ENCODE data around the gene GFI1B. TPM values are rescaled to one million over a fixed set of nuclear protein-coding genes. Genes with fewer than 3 reads are reported as not detected.

The GFI1B gene
- total RNA-seq (ENCODE audit: unreplicated experiment) = not detected
- long read RNA-seq = 0 reads

GRCh38 chr9:132978451-132979131, at the start of gene GFI1B:
GFI1B (plus strand) TSS chr9:132978694; CDS start chr9:132986679, 7,985 bp downstream.
- Mint-ChIP-seq H3K4me1 (ENCODE audit: low read depth, unreplicated experiment) (no peaks in the 10 kb centered on the region), H3K9me3 (ENCODE audit: unreplicated experiment) (no peaks in the 10 kb centered on the region), H3K27ac (ENCODE audit: unreplicated experiment) (no peak within 1 kb of the TSS), H3K4me3 (ENCODE audit: unreplicated experiment) (no peak within 1 kb of the TSS), H3K36me3 (ENCODE audit: unreplicated experiment) (no peaks in the 10 kb centered on the region), H3K27me3 (ENCODE audit: unreplicated experiment) (peaks cover 16% of the 10 kb centered on the region)
- no peak for DNase-seq
- TF ChIP-seq, protein P1, sequence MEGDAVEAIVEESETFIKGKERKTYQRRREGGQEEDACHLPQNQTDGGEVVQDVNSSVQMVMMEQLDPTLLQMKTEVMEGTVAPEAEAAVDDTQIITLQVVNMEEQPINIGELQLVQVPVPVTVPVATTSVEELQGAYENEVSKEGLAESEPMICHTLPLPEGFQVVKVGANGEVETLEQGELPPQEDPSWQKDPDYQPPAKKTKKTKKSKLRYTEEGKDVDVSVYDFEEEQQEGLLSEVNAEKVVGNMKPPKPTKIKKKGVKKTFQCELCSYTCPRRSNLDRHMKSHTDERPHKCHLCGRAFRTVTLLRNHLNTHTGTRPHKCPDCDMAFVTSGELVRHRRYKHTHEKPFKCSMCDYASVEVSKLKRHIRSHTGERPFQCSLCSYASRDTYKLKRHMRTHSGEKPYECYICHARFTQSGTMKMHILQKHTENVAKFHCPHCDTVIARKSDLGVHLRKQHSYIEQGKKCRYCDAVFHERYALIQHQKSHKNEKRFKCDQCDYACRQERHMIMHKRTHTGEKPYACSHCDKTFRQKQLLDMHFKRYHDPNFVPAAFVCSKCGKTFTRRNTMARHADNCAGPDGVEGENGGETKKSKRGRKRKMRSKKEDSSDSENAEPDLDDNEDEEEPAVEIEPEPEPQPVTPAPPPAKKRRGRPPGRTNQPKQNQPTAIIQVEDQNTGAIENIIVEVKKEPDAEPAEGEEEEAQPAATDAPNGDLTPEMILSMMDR (IDR thresholded peaks at IDR 0.05; ENCODE audit: partially characterized antibody, unreplicated experiment) = no peak

DNA sequence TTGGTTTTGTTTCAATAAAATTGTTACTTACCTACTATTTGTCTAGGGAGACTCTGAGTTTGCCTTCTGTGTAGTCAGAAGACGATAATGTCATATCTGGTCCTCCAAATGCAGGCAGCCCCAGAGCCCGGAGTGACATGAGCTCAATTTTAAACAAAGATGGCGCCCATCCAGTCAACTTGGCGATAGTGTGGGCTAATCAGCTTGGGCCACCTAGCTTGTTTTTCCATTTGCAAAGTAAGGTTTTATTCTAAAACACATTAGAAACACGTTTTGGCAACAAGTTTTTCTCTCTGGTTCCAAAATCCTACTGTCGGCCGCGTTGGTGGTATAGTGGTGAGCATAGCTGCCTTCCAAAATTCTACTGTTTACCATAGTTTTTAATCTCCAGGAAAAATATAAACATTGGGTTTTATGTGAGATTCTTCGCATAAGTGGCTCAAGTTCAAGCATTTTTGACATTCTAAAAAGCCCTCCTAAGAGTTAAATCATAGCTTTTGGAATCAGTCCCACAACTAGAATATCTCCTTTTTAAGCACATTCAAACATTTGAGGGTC, 47.2 kb upstream of the GFI1B start:
- Mint-ChIP-seq H3K4me1 (ENCODE audit: low read depth, unreplicated experiment) (peaks cover 5% of the 10 kb centered on the region), H3K27me3 (ENCODE audit: unreplicated experiment) (peaks cover 5% of the 10 kb centered on the region), H3K4me3 (ENCODE audit: unreplicated experiment) (no peak overlapping the region), H3K9me3 (ENCODE audit: unreplicated experiment) (no peaks in the 10 kb centered on the region), H3K27ac (ENCODE audit: unreplicated experiment) (no peak overlapping the region), H3K36me3 (ENCODE audit: unreplicated experiment) (no peaks in the 10 kb centered on the region)
- DNase-seq = no peak
- TF ChIP-seq, protein P1 (IDR thresholded peaks at IDR 0.05; ENCODE audit: partially characterized antibody, unreplicated experiment) = no peak

GRCh38 chr9:132935026-132935425, 43.5 kb upstream of the GFI1B start:
- Mint-ChIP-seq H3K27ac (ENCODE audit: unreplicated experiment) (no peak overlapping the region), H3K4me1 (ENCODE audit: low read depth, unreplicated experiment) (peaks cover 10% of the 10 kb centered on the region), H3K9me3 (ENCODE audit: unreplicated experiment) (no peaks in the 10 kb centered on the region), H3K4me3 (ENCODE audit: unreplicated experiment) (no peak overlapping the region), H3K27me3 (ENCODE audit: unreplicated experiment) (peaks cover 2% of the 10 kb centered on the region), H3K36me3 (ENCODE audit: unreplicated experiment) (no peaks in the 10 kb centered on the region)
- TF ChIP-seq, protein P1 (IDR thresholded peaks at IDR 0.05; ENCODE audit: partially characterized antibody, unreplicated experiment) = no peak
- no peak for DNase-seq

- Mint-ChIP-seq H3K4me3 (ENCODE audit: unreplicated experiment) (no peak overlapping the region), H3K27me3 (ENCODE audit: unreplicated experiment) (peaks cover 2% of the 10 kb centered on the region), H3K9me3 (ENCODE audit: unreplicated experiment) (no peaks in the 10 kb centered on the region), H3K36me3 (ENCODE audit: unreplicated experiment) (no peaks in the 10 kb centered on the region), H3K27ac (ENCODE audit: unreplicated experiment) (no peak overlapping the region), H3K4me1 (ENCODE audit: low read depth, unreplicated experiment) (peaks cover 10% of the 10 kb centered on the region)
- TF ChIP-seq, protein P1 (IDR thresholded peaks at IDR 0.05; ENCODE audit: partially characterized antibody, unreplicated experiment) = no peak
- DNase-seq = no peak
Measured at GRCh38 chr9:132937463-132937901, 41.0 kb upstream of the GFI1B start.

DNA sequence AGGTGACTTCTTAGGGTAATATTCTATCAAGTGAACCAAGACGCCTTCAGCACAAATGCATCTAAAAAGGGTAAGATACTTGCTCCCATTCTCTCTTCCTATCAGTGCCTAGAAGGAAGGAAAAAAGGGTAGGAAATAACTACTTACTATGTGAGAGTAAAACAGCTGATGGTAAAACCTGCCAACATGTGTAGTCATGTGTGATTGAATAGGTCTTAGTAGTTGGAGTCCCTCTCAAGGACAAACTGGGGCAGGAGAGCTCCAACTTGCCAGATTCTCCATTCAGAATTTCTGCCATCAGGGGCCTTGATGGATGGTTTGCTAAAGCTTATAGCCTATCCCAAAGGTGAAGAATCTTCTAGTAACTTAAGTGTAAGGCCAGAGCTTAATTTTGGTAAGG, 39.3 kb upstream of the GFI1B start:
- Mint-ChIP-seq H3K9me3 (ENCODE audit: unreplicated experiment) (peaks cover 6% of the 10 kb centered on the region), H3K36me3 (ENCODE audit: unreplicated experiment) (no peaks in the 10 kb centered on the region), H3K27me3 (ENCODE audit: unreplicated experiment) (peaks cover 2% of the 10 kb centered on the region), H3K4me1 (ENCODE audit: low read depth, unreplicated experiment) (peaks cover 21% of the 10 kb centered on the region), H3K27ac (ENCODE audit: unreplicated experiment) (no peak overlapping the region), H3K4me3 (ENCODE audit: unreplicated experiment) (no peak overlapping the region)
- DNase-seq = no peak
- TF ChIP-seq, protein P1 (IDR thresholded peaks at IDR 0.05; ENCODE audit: partially characterized antibody, unreplicated experiment) = no peak
